Measurements from ENCODE around the gene MYH6.
"Not testable (repeated sequence)": the region's sequence is repeated elsewhere in the genome, so short reads cannot be mapped to it uniquely, and the experiment has no call there.

Gene MYH6

DNA sequence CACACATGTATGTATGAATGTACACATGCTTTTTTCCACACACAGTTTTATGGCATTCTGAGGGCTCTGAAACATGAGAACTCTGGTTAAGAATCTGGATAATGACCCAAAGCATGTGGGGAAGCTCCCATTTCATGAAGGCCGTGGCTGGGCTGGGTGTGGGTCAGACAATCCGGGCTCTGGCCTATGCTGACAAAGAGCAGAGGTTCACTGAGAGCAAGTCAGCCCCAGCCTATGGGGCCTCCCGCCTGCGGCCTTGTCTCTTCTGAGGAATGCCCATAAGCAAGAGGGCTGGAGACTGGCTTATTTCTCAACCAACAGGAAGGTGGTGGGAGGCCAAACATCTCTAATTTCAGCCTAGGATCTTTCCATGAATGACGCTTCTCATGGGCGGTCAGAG, 8.5 kb downstream of the MYH6 start:
- TF ChIP-seq, protein P1, sequence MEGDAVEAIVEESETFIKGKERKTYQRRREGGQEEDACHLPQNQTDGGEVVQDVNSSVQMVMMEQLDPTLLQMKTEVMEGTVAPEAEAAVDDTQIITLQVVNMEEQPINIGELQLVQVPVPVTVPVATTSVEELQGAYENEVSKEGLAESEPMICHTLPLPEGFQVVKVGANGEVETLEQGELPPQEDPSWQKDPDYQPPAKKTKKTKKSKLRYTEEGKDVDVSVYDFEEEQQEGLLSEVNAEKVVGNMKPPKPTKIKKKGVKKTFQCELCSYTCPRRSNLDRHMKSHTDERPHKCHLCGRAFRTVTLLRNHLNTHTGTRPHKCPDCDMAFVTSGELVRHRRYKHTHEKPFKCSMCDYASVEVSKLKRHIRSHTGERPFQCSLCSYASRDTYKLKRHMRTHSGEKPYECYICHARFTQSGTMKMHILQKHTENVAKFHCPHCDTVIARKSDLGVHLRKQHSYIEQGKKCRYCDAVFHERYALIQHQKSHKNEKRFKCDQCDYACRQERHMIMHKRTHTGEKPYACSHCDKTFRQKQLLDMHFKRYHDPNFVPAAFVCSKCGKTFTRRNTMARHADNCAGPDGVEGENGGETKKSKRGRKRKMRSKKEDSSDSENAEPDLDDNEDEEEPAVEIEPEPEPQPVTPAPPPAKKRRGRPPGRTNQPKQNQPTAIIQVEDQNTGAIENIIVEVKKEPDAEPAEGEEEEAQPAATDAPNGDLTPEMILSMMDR (IDR thresholded peaks at IDR 0.05; ENCODE audit: low read depth, low read length) = no peak
- DNase-seq (ENCODE audit: extremely low read depth, low read depth) = no peak

DNA sequence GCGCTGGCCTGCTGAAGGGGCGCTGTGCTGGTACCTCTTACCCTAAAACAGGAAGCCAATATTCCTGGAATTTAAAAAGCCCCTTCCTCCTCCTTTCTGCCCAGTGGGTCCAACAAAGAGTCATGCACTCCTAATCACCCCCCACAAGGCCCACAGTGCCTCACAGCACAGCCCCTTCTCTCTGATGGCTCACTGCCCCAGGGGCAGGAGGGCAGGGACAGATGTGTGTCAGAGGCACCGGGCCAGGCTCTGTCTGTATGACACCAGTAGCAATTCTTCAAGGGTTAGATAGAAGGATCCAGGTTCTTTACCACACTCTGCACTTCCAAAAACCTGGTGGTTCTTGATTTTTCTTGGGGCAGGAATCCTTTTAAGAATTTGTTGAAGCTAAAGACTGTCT, 8.9 kb downstream of the MYH6 start:
- TF ChIP-seq, protein P1 (IDR thresholded peaks at IDR 0.05; ENCODE audit: low read depth, low read length) = no peak
- no peak for DNase-seq (ENCODE audit: extremely low read depth, low read depth)

DNA sequence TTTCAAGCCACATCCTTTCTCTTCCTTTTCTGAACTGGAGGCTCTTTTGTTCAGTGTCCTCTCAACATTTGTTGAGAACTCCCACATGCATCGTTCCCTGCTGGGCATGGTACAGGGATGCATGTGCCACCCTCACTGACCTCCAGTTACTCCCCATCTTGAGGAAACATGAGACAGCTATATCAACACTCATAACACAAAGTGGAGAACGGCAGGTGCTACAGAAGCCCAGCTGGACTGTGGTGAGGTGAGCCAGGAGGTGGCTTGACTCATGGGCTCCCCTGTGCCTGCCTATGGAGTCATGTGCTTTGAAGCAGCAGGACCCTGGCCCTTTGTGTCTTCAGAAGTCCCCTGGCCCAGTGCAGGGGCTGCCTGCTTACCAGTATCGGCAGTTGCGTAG, 9.7 kb downstream of the MYH6 start:
- TF ChIP-seq, protein P1 (IDR thresholded peaks at IDR 0.05; ENCODE audit: low read depth, low read length) = no peak
- DNase-seq (ENCODE audit: extremely low read depth, low read depth) = no peak

DNA sequence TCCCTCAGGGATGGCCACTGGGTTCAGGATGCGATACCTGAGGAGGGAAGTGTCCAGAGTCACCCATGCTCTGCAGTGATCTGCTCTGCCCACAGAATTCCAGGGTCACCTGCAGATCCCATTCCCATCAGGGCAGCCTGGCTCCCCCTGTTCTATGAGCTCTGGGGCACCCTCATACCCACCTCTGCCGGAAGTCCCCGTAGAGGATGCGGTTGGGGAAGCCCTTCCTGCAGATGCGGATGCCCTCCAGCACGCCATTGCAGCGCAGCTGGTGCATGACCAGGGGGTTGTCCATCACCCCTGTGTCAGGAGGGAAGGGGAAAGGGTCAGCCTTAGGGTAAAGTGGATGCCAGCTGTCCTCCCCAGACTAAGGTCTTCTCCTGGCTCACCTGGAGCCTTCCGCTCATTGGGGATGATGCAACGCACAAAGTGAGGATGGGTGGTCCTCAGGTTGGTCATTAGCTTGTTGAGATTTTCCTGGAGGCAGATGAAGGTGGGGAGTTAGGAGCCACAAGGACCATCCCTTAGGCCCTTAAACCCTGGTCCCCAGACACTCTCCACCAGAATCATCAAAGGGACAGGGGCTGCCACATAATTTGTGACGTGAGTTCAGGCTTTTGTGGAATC, 11.2 kb downstream of the MYH6 start:
- no peak for DNase-seq (ENCODE audit: extremely low read depth, low read depth)
- TF ChIP-seq, protein P1 (IDR thresholded peaks at IDR 0.05; ENCODE audit: low read depth, low read length) = no peak

DNA sequence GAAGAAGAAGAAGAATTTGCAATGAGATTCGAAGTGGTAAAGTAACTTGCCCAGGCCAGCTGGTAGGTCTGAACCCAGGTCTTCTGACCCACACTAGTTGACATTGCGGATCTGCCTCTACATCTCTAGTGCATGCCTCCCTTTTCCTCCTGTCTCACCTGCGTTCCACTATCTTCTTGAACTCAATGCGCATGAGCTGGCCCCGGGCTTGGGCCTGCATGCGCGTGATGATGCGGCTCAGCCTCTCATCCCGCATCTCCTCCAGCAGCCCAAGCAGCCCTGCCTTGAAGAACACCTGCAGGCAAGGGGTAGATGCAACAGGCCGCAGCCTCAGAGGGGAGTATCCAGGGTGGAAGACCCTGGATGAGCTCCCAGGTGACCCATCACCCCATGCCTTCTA, 11.9 kb downstream of the MYH6 start:
- TF ChIP-seq, protein P1 (IDR thresholded peaks at IDR 0.05; ENCODE audit: low read depth, low read length) = no peak
- DNase-seq (ENCODE audit: extremely low read depth, low read depth) = no peak

DNA sequence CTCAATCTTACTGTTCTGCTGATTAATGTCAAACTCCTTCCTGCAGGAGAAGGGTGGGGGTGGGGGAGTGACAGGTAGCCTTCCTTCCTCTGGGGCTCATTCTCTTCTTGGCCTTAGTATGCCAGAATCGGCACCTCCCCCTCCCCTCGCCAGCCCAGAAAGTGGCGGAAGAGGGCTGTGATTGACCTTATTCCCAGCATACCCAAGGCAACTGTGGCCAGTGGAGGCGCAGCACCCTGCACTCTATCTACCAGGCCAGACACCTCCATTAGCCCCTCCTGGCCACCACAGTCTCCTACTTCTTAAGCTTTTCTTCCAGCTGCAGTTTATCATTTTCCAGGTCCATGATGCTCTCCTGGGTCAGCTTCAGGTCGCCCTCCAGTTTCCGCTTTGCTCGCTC, 15.5 kb downstream of the MYH6 start:
- no peak for DNase-seq (ENCODE audit: extremely low read depth, low read depth)
- TF ChIP-seq, protein P1 (IDR thresholded peaks at IDR 0.05; ENCODE audit: low read depth, low read length) = no peak

DNA sequence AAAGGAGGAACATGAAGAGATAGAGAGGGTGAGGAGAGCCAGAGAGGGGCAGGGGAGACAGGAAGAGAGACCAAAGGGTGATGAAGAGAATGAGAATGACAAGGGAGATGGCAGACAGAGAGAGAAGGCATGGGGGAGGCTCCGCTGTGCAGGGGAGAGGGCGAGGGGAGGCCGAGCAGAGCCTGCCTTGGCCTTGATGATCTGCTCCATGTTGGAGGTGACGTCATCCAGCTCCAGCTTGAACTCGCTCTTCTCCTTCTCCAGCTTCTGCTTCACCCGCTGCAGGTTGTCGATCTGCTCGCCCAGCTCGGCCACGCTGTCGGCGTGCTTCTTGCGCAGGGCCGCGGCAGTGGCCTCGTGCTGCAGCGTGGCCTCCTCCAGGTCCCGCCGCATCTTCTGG, 18.2 kb downstream of the MYH6 start:
- DNase-seq (ENCODE audit: extremely low read depth, low read depth) = not testable (repeated sequence)

DNA sequence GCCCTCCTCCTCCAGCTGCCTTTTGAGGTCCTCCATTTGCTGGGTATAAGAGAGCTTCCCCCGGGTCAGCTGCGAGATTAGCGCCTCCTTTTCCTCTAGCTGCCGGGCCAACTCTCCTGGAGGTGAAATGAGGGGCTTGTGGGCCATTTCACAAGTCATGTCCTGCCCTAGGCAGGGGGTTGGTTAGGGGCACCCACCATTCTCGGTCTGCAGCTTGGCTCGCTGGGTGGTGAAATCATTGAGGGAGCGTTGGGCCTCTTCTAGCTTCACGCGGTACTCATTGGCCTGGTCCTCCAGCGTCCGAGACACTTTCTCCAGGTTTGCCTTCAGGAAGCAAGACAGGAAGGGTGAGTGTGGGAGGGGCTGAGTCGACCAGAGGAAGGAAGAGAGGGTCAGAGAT, 18.7 kb downstream of the MYH6 start:
- no peak for DNase-seq (ENCODE audit: extremely low read depth, low read depth)
- TF ChIP-seq, protein P1 (IDR thresholded peaks at IDR 0.05; ENCODE audit: low read depth, low read length) = no peak

Data from AG09319 (cell line).